ENCODE data around the gene TICRR.

TICRR gene

GRCh38 chr15:89654847-89655805 is 79.9 kb downstream of the TICRR start, which contains the start of gene KIF7:
Gene KIF7 (minus strand): TSS chr15:89655467. CDS start chr15:89652930, 2,537 bp downstream.
- no peak for DNase-seq (ENCODE audit: low read depth in 2 of 2)

- no peak for DNase-seq (ENCODE audit: low read depth in 2 of 2)
Observed at GRCh38 chr15:89656116-89656815, 81.0 kb downstream of the TICRR start.

DNA sequence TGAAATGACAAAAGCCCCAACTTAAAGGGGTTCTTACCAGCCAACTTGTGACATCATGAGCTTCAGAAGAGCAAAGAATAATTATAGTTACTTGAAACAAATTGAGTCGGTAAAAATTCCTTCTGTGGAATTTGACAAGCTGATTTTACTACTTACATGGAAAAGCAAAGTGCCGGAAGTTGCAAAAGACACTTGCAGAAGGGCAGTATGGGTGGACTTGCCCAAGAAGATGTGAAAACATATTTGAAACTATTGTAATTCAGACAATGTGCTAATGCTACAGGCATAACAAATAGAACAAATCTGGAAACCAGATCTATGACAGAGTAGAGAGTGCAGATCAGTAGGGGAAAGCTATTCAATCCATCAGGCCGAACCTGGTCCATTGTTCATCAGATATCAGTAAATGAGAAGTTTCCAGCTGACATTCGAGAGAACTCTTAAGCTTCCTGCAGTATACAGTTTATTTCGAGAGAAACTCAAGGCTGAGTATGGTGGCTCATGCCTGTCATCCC is 82.5 kb downstream of the TICRR start:
- DNase-seq (ENCODE audit: low read depth in 2 of 2): no peak

DNA sequence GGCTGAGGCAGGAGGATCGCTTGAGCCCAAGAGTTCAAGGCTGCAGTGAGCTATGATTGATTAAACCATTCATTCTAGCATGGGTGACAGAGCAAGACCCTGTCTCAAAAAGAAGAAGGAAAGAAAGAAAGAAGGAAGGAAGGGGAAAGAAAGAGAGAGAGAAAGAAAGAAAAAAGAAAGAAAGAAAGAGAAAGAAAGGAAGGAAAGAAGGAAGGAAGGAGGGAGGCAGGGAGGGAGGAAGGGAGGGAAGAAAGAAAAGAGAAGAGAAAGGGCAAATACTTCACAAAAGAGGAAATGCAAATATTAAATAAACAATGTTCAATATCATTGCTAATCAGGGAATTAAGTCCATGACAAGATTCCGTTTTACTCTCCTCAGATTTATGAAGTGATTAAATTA is 84.0 kb downstream of the TICRR start:
- no peak for DNase-seq (ENCODE audit: low read depth in 2 of 2)

DNA sequence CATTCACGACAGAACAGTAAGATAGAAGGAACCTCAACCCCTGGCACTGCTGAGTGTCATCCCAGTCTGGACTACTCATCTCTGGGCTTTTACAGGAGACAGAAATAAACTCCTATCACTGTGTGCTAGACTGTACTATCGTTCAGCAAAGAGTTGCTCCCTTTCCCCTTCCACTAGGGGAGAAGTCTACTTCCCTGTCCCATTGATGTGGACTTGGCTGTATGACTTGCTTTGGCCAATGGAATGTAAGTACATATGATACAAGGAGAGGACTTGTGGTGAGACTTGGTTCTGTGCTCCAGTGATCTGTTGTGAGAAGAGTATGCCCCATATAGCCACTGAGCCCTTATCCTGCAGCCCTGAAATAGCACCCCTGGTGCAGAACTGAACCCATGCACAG is 85.3 kb downstream of the TICRR start:
- no peak for DNase-seq (ENCODE audit: low read depth in 2 of 2)

DNA sequence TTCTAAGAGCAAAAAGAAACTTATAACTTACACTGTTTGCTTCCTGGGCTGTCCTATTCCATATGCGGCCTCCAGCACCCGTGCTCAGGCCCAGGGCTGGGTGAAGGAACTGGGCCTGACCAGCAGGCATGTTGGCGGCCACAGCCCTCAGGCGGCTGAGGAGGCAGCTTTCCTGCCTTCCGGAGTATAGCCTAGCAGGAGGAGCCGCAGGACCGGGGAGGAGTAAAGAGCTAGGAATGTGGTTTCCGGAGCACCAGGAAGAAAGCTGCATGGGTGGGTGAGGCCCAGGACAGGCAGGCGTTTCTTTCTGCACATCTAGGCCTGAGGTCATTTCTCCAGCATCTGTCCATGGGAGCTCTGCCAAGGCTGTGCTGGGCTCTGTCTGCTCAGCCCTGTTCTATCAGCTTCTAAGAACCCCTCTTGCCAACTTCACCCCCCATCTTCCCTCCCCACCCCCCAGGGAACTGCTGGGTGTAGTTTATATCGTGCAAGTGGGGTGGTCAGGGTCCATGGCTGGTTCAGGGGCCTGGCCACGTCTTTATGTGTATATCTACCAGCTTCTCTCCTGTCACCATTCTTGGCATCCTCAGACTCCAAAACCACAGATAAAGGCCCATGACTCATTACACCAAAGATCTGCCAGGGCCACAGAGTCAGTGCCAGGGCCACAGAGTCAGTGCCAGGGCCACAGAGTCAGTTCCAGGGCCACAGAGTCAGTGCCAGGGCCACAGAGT is 87.8 kb downstream of the TICRR start:
- no peak for DNase-seq (ENCODE audit: low read depth in 2 of 2)

- DNase-seq (ENCODE audit: low read depth in 2 of 2): no peak
Observed at GRCh38 chr15:89664441-89665350, 89.4 kb downstream of the TICRR start.

DNA sequence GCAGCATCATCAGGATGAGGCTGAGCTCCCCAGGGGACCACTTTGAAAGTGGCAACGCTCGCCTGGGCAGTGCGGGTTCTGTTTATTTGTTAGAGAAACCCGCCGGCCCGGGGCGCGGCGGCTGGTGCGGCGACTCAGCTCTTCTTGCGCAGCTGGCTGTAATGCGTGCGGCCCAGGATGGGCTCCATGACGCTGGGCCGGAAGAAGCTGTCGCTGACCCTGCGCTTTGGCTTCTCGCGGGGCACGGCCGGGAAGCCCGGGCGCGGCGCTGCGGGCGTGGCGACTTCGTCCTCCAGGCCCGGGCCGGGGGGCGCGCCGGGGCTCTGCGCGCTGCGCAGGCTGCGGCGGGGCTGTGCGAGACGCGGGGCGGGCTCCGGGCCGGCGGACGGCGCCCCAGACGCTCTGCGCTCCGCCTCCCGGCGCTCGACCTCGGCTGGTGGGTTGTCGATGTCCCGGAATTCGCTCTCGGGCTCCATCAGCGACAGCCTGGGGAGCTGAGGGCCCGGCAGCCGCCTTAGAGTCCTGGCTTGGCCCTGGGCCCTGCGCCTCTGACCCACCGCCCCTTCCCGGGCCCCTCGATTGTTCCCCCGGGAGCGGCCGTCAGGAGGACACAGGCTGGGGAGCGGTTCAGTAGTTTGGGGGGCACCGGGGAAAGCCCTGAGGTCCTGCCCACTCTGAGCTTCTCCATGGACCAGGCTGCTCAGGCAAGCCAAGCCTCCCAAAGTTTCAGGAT is 90.3 kb downstream of the TICRR start:
- DNase-seq (ENCODE audit: low read depth in 2 of 2): no peak

GRCh38 chr15:89666184-89666857 is 91.1 kb downstream of the TICRR start:
- DNase-seq (ENCODE audit: low read depth in 2 of 2): no peak

- DNase-seq (ENCODE audit: low read depth in 2 of 2): no peak
Observed at GRCh38 chr15:89666858-89667705, 91.8 kb downstream of the TICRR start.

DNA sequence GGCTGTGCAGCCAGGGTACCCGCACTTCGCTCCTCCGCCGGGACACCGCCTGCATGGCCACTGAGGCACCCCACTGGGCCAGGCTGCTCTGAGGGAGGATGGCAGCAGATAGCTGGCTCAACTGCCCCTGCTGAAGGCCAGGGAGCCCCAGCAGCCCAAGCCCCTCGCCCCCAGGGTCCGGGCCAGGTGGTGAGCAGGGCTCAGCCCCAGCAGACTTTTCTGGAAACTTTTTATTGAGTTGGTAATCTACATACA is 92.4 kb downstream of the TICRR start:
- no peak for DNase-seq (ENCODE audit: low read depth in 2 of 2)

GRCh38 chr15:89668171-89668570 is 92.9 kb downstream of the TICRR start:
- DNase-seq (ENCODE audit: low read depth in 2 of 2): no peak

GRCh38 chr15:89669309-89669865 is 94.1 kb downstream of the TICRR start:
- no peak for DNase-seq (ENCODE audit: low read depth in 2 of 2)

GRCh38 chr15:89669941-89670340 is 94.7 kb downstream of the TICRR start:
- no peak for DNase-seq (ENCODE audit: low read depth in 2 of 2)

- no peak for DNase-seq (ENCODE audit: low read depth in 2 of 2)
Observed at GRCh38 chr15:89670971-89671560, 95.8 kb downstream of the TICRR start.

- DNase-seq (ENCODE audit: low read depth in 2 of 2): no peak
Observed at GRCh38 chr15:89671687-89672086, 96.4 kb downstream of the TICRR start.

GRCh38 chr15:89672221-89673164 is 97.2 kb downstream of the TICRR start:
- DNase-seq (ENCODE audit: low read depth in 2 of 2): no peak

All from stimulated activated CD8-positive, alpha-beta memory T cell treated with anti-CD3 and anti-CD28 coated beads, Interleukin-7, amount 100 ng/mL, for 4 hours (primary cell).